T-cell (primary cell): ENCODE results near the gene CCDC12. TPM values are rescaled to one million over a fixed set of nuclear protein-coding genes. Genes with fewer than 3 reads are reported as not detected.

Source experiments
- ATAC-seq, 4 experiments: fragments of 200-7000 bp in 3 of 4; fragments of 150-1000 bp in 1 of 4; cut with Tn5 transposase; replicated peaks in 1 of 4; 1 replicate in 3 of 4; 2 replicates in 1 of 4; pipeline ENCODE4 v1.10.0; 2021; ENCODE audit warnings: moderate library complexity in 3 of 4, mild to moderate bottlenecking in 2 of 4, moderate number of reproducible peaks in 1 of 4
- CTCF ChIA-PET, 2 donors: fragments of 300-600 bp; sonication (Branson Sonifier 250); formaldehyde crosslinking; loops; one replicate each; lab custom pipeline; 2022; ENCODE audit warnings: antibody characterized with exemption in 2 of 2; lab: Charles Lee
- POLR2A ChIA-PET, 2 donors: fragments of 300-600 bp; sonication (Branson Sonifier 250); formaldehyde crosslinking; loops; one replicate each; lab custom pipeline; 2022; ENCODE audit warnings: antibody characterized with exemption in 2 of 2; lab: Charles Lee
- DNase-seq, 35 experiments: peaks; one replicate each; pipeline versions ENCODE4 v3.0.0 to v3.0.0-alpha.2; 2013 to 2023
- H3K27ac ChIP-seq: one replicate; pipeline ENCODE4 v1.5.1; 2013; ENCODE audit warnings: low read length
- H3K27me3 ChIP-seq, 2 experiments: replicated peaks in 1 of 2; 1 replicate in 1 of 2; 2 replicates in 1 of 2; pipeline versions ENCODE4 v1.6.1 to v1.7.0; 2013; ENCODE audit warnings: low read length in 1 of 2, mixed read lengths in 1 of 2; ENCODE audit not compliant: control insufficient read depth in 2 of 2, insufficient read depth in 2 of 2; ENCODE audit errors: extremely low read depth in 1 of 2
- H3K36me3 ChIP-seq, 2 donors: 1 replicate in 1 of 2; 2 replicates in 1 of 2; pipeline versions ENCODE4 v1.6.1 to v1.7.0; 2013; ENCODE audit warnings: low read length in 1 of 2; ENCODE audit not compliant: control insufficient read depth in 2 of 2, insufficient read depth in 1 of 2; ENCODE audit errors: extremely low read depth in 1 of 2
- H3K4me1 ChIP-seq, 2 experiments: 1 replicate in 1 of 2; 2 replicates in 1 of 2; pipeline versions ENCODE4 v1.6.1 to v1.7.0; 2013; ENCODE audit warnings: low read length in 2 of 2, mixed read lengths in 1 of 2; ENCODE audit not compliant: insufficient read depth in 2 of 2, control insufficient read depth in 1 of 2; ENCODE audit errors: extremely low read depth in 1 of 2
- H3K4me3 ChIP-seq, 2 donors: 1 replicate in 1 of 2; 2 replicates in 1 of 2; pipeline versions ENCODE4 v1.5.1 to v1.7.0; 2013; ENCODE audit warnings: mild to moderate bottlenecking in 2 of 2, low read length in 1 of 2, moderate library complexity in 1 of 2; ENCODE audit not compliant: control insufficient read depth in 1 of 2; ENCODE audit errors: extremely low read depth in 1 of 2
- H3K9me3 ChIP-seq: 2 replicates; pipeline ENCODE4 v1.7.0; 2013
- H3K27ac Mint-ChIP-seq, 2 donors: one replicate each; pipeline ENCODE4 v1.8.0; 2020 to 2021; ENCODE audit warnings: mild to moderate bottlenecking in 2 of 2, mixed read lengths in 2 of 2
- H3K27me3 Mint-ChIP-seq, 2 donors: one replicate each; pipeline ENCODE4 v1.8.0; 2021 to 2022; ENCODE audit warnings: mixed read lengths in 2 of 2
- H3K36me3 Mint-ChIP-seq: one replicate; pipeline ENCODE4 v1.8.0; 2021; ENCODE audit warnings: mixed read lengths
- H3K4me1 Mint-ChIP-seq, 3 donors: one replicate each; pipeline ENCODE4 v1.8.0; 2020 to 2022; ENCODE audit warnings: mixed read lengths in 3 of 3, mild to moderate bottlenecking in 1 of 3
- H3K4me3 Mint-ChIP-seq, 3 donors: one replicate each; pipeline ENCODE4 v1.8.0; 2020 to 2022; ENCODE audit warnings: mild to moderate bottlenecking in 3 of 3, mixed read lengths in 3 of 3, moderate library complexity in 3 of 3
- H3K9me3 Mint-ChIP-seq, 3 donors: one replicate each; pipeline ENCODE4 v1.8.0; 2020 to 2022; ENCODE audit warnings: mixed read lengths in 3 of 3
- WGBS: methylation state at CpG from one replicate; pipeline ENCODE4 v1.1.5; 2013; ENCODE audit warnings: missing lambda C conversion rate; ENCODE audit not compliant: insufficient coverage; 5-methylcytosine and 5-hydroxymethylcytosine counted together
- total RNA-seq, 35 experiments: library from RNA in 6 of 35; stranded (reverse) in 6 of 35; fragments of 120-200 nt in 1 of 35; gene quantifications; one replicate each; pipeline versions ENCODE4 v1.2.1 to v1.2.4 and lab custom pipeline; 2013 to 2026

Gene CCDC12
- total RNA-seq, 5 donors from 2014 or later (not counting 1 experiment from before 2014, with no cell fraction given): 66.5 to 78.4 (median 72.8) TPM

DNA sequence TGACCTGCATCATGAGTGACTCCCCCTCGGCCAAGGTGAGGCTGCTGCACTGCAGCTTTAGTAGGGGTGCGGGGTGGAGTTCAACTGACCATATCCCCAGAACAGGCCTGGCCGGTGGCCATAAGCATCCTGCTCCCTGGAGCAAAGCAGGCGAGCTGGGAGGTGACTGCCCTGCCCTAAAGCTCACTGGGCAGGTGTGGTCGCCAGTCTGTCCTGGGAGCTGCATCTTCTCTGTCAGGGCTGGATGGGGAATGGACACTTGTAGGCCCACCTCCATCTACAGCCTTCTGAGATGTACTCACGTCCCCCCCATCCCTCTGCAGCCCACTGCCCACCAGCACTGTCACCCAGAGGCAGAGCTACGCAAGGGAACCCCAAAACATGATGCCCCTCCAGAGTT is 17.4 kb upstream of the CCDC12 start:
- WGBS: 98% methylated on average over 6 of the region's 7 CpGs
- Mint-ChIP-seq H3K36me3 (peaks cover 23% of the 10 kb centered on the region), H3K4me3 (no peak overlapping the region), H3K4me1 (peaks cover 33 to 49% (median 40%) of the 10 kb centered on the region in 3 donors), H3K9me3 (no peaks in the 10 kb centered on the region), H3K27ac (peak overlapping the region in 1 of 2 donors; percentile 22), H3K27me3 (no peaks in the 10 kb centered on the region)
- ChIA-PET CTCF (no interaction called here), POLR2A (no interaction called here)
- no peak overlapping the region for H3K27ac ChIP-seq
- DNase-seq (no peak), ATAC-seq (no peak)
- no peaks in the 10 kb centered on the region for H3K9me3 ChIP-seq
- H3K36me3 ChIP-seq: peaks cover 8 to 73% of the 10 kb centered on the region in 2 donors
- no peaks in the 10 kb centered on the region for H3K27me3 ChIP-seq
- no peak overlapping the region for H3K4me3 ChIP-seq
- peaks cover 0 to 62% of the 10 kb centered on the region in 2 experiments for H3K4me1 ChIP-seq

DNA sequence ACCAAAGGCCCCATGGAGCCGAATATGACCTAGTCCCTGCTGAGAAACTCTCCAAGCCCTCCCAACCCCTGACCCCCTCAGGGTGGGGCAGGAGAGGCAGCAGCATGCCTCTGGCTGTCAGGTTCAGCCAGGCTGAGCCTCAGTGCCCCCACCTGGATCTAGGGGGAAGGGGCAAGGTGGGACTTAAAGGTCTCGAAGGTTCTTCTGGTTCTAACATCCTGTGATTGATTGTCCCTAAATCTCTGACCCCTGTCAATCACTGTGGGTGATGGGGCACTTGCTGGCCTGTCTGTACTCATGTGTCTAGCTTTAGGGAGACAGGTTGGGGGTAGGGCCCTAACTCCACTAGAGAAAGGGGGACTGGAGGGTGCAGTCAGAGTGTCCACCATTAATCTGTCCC is 16.7 kb upstream of the CCDC12 start:
- H3K36me3 ChIP-seq: peaks cover 7 to 72% of the 10 kb centered on the region in 2 donors
- no peaks in the 10 kb centered on the region for H3K9me3 Mint-ChIP-seq
- H3K27me3 ChIP-seq: no peaks in the 10 kb centered on the region
- no peak for DNase-seq
- H3K4me3 Mint-ChIP-seq: no peak overlapping the region
- no CpG with 5 or more reads among the region's 2 CpGs for WGBS
- H3K27ac ChIP-seq: no peak overlapping the region
- peaks cover 36 to 52% (median 43%) of the 10 kb centered on the region in 3 donors for H3K4me1 Mint-ChIP-seq
- POLR2A ChIA-PET: no interaction called here
- no peak overlapping the region for H3K4me3 ChIP-seq
- H3K4me1 ChIP-seq: peaks cover 2 to 63% of the 10 kb centered on the region in 2 experiments
- peaks cover 25% of the 10 kb centered on the region for H3K36me3 Mint-ChIP-seq
- no peaks in the 10 kb centered on the region for H3K27me3 Mint-ChIP-seq
- H3K9me3 ChIP-seq: no peaks in the 10 kb centered on the region
- peak overlapping the region in 1 of 2 donors; percentile 28 for H3K27ac Mint-ChIP-seq
- ATAC-seq: no peak
- CTCF ChIA-PET: no interaction called here

DNA sequence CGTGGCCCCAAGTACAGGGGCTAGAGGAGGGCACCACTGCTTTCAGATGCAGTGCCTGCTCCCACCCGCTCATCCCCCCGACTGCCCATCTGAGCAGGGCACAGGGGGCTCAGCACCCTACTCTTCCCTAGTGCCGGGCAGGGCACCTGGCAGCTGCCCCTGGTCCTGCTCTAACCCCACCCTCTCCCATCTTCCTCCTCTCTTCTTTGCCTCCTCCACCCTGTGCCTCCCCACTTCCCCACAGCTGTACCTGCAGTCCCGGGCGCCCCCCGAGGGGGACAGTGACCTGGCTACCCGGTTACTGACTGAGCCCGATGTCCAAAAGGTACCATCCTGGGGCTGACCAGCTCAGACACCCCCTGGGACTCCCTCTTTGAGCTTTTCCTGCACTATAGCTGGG is 15.7 kb upstream of the CCDC12 start:
- Mint-ChIP-seq H3K36me3 (peaks cover 21% of the 10 kb centered on the region), H3K27me3 (no peaks in the 10 kb centered on the region), H3K9me3 (no peaks in the 10 kb centered on the region), H3K27ac (peak overlapping the region in 1 of 2 donors; percentile 28), H3K4me1 (peaks cover 38 to 54% (median 44%) of the 10 kb centered on the region in 3 donors), H3K4me3 (no peak overlapping the region)
- H3K27me3 ChIP-seq: no peaks in the 10 kb centered on the region
- H3K4me3 ChIP-seq: no peak overlapping the region
- POLR2A ChIA-PET: no interaction called here
- peaks cover 7 to 64% of the 10 kb centered on the region in 2 donors for H3K36me3 ChIP-seq
- no peak overlapping the region for H3K27ac ChIP-seq
- ATAC-seq: no peak
- CTCF ChIA-PET: no interaction called here
- peaks cover 8 to 63% of the 10 kb centered on the region in 2 experiments for H3K4me1 ChIP-seq
- no peaks in the 10 kb centered on the region for H3K9me3 ChIP-seq
- DNase-seq: no peak
- WGBS: 98% methylated on average over 8 of the region's 9 CpGs

DNA sequence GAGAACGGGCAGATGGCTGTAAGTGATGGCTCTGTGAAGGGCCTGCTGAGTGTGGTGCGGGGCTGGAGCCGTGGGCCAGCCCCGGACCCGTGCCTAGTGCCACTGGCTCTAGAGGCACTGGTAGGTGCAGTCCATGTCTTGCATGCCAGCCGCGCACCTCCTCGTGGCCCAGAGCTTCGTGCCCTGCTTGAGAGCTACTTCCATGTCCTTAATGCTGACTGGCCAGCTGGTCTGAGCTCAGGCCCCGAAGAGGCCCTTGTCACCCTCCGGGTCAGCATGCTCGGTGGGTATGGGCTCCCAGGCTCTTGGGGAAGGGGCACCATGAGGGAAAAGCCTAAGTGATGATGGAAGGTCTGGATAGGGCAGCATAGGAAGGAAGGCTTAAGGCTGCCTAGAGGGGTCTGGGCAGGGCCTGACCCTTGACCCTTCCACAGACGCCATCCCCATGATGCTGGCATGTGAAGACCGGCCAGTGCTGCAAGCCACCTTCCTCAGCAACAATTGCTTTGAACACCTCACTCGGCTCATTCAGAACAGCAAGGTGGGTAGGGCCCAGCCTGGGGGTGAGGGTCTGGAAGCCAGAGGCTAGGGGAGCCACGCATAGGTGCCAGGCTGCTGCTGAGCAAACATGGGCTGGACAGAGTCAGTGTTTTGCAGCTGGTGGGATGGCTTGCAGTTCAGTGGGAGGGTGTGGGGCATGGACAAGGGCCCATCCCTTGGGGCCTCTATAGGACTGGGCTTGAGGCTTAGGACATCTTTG is 15.0 kb upstream of the CCDC12 start:
- ChIA-PET POLR2A (no interaction called here), CTCF (no interaction called here)
- H3K36me3 ChIP-seq: peaks cover 7 to 63% of the 10 kb centered on the region in 2 donors
- 98% methylated on average over 15 of the region's 16 CpGs for WGBS
- Mint-ChIP-seq H3K27me3 (no peaks in the 10 kb centered on the region), H3K9me3 (no peaks in the 10 kb centered on the region), H3K36me3 (peaks cover 15% of the 10 kb centered on the region), H3K4me1 (peaks cover 39 to 55% (median 44%) of the 10 kb centered on the region in 3 donors), H3K27ac (peak overlapping the region in 1 of 2 donors; percentile 61), H3K4me3 (no peak overlapping the region)
- no peaks in the 10 kb centered on the region for H3K9me3 ChIP-seq
- no peak overlapping the region for H3K4me3 ChIP-seq
- no peak overlapping the region for H3K27ac ChIP-seq
- H3K4me1 ChIP-seq: peaks cover 15 to 63% of the 10 kb centered on the region in 2 experiments
- DNase-seq: no peak
- no peak for ATAC-seq
- no peaks in the 10 kb centered on the region for H3K27me3 ChIP-seq

DNA sequence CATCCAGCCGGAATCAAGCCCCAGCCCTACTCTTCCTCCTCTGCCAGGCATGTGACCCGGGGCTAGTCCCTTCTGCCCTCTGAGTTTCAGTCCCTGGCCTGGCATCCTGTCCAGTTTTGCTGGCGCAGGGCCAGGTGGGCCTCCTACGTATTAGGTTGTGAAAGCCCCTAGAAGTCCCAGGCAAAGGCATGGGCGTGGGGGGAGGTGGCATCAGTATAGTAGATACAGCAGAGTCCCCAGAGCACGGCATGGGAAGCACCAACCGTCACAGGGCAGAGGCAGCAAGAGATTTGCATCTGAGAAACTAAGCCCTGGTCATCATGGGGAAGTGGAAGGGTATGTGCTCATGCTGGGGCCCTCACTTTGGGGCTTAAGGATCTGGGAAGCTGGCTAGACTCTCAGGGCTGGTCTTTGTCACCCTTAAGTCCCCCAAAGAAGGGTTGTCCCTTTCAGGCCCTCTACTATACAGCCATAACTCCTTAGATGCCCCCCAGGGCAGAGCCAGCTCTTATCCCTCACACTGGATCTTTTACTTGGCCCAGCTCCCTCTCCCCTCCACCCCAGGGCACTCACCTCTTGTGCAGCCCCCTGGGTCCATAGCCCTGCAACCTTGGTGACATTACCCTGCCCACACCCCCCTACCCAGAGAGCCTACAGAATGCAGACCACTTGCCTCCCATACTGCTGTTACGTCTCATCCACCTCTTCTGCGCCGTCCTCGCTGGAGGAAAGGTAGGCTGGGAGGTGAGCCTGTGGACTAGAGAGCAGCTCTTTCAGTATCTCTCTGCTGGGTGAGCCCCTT is 14.2 kb upstream of the CCDC12 start:
- H3K4me3 Mint-ChIP-seq: peak overlapping the region in 1 of 3 donors; percentile 67
- H3K9me3 ChIP-seq: no peaks in the 10 kb centered on the region
- ChIA-PET POLR2A (no interaction called here), CTCF (no interaction called here)
- H3K9me3 Mint-ChIP-seq: no peaks in the 10 kb centered on the region
- no peak overlapping the region for H3K4me3 ChIP-seq
- H3K27ac ChIP-seq: no peak overlapping the region
- H3K27me3 Mint-ChIP-seq: no peaks in the 10 kb centered on the region
- ATAC-seq: no peak
- H3K27me3 ChIP-seq: no peaks in the 10 kb centered on the region
- peaks cover 19 to 64% of the 10 kb centered on the region in 2 experiments for H3K4me1 ChIP-seq
- 87% methylated on average over 7 of the region's 11 CpGs for WGBS
- H3K4me1 Mint-ChIP-seq: peaks cover 47 to 63% (median 52%) of the 10 kb centered on the region in 3 donors
- H3K36me3 ChIP-seq: peaks cover 7 to 57% of the 10 kb centered on the region in 2 donors
- H3K27ac Mint-ChIP-seq: peak overlapping the region; percentile 78 to 95
- peaks cover 15% of the 10 kb centered on the region for H3K36me3 Mint-ChIP-seq
- DNase-seq: no peak

DNA sequence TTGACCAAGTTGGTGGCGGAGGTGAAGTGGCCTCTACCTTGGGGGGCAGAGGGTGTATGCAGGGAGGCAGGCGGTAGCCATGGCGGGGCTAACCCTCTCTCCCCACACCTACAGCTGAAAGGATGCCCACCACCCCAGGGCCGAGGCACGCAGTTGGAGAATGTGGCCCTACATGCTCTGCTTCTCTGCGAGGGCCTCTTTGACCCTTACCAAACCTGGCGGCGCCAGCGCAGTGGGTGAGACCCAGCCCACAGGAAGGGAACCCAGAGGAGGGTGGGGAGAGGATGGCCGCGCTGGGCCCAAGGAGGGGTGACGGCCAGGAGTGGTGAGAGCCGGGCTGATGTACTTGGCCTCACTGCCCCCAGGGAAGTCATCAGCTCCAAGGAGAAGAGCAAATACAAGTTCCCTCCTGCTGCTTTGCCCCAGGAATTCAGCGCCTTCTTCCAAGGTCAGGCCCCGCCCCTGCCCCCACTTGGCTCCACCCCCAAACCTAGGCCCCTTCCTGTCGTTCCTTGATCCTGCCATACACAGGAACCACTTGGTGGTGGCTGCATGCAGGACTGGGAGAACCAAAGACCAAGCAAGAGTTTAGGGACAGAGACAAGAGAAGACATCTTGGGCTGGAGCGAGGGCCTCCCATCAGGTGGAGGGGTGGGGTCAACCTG is 12.7 kb upstream of the CCDC12 start:
- H3K27ac ChIP-seq: no peak overlapping the region
- H3K4me1 Mint-ChIP-seq: peaks cover 62 to 74% (median 62%) of the 10 kb centered on the region in 3 donors
- no peak overlapping the region for H3K4me3 ChIP-seq
- peaks cover 19% of the 10 kb centered on the region for H3K36me3 Mint-ChIP-seq
- ChIA-PET CTCF (interaction anchor here in 1 of 2 donors (0.5 kb wide), 1 partner anchor 36 kb away, joined by 3 read pairs; no protein-coding TSS in a partner anchor), POLR2A (no interaction called here)
- H3K27me3 ChIP-seq: no peaks in the 10 kb centered on the region
- H3K9me3 Mint-ChIP-seq: no peaks in the 10 kb centered on the region
- no peak for ATAC-seq
- H3K27ac Mint-ChIP-seq: peak overlapping the region; percentile 78 to 95
- H3K36me3 ChIP-seq: peaks cover 0 to 43% of the 10 kb centered on the region in 2 donors
- H3K4me1 ChIP-seq: peaks cover 22 to 78% of the 10 kb centered on the region in 2 experiments
- DNase-seq: no peak
- H3K27me3 Mint-ChIP-seq: no peaks in the 10 kb centered on the region
- no peaks in the 10 kb centered on the region for H3K9me3 ChIP-seq
- H3K4me3 Mint-ChIP-seq: peak overlapping the region in 1 of 3 donors; percentile 67
- 95% methylated on average over 7 of the region's 17 CpGs for WGBS
